HUDEP-2 (cell line): Measurements from ENCODE around the gene POP4.

Experiments used
- DNase-seq, 76 experiments: peaks; one replicate each; lab custom pipeline; 2025; ENCODE audit not compliant: unreplicated experiment in 76 of 76; lab: John Stamatoyannopoulos, UW

Gene POP4

DNA sequence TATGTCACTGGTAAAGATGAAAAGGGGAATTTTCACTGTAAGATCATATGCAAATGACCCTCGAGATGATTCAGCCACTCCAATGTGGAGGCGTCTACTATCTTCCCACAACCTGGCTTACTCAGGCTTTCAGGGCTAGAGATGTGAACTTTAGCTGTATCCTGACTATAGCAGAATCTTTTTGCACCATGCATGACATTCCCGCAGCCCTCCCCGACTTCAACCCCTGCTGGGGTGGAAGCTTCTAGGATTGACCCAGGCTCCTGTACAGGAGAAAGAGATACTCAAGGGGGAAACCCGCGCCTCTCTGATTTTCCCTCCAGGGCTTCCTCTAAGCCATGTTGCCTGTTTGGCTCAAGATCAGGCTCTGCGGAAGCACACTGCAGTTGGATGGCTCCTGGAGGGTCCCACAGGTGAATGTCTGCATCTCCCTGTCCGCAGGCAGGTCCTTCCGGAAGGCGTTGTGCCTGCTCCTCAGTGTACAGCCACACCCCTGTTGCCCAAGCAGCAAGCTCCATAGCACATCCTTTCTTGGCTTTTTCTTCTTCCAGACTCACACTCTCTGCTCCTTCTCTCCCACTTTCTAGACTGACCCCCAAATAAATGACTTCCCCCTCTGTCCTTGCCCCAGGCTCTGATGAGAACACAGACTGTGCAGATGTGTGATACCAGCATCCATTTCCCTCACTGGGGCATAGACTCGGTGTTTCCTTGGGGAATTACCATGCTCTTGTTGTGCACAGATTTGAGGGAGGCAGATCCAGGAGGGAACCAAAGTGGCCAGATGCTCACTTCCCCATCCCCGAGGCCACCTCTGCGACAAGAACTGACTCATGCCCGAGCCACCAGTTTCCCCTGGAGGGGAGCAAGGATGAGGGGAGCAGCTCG is 29.1 kb upstream of the POP4 start:
- DNase-seq = no peak

DNA sequence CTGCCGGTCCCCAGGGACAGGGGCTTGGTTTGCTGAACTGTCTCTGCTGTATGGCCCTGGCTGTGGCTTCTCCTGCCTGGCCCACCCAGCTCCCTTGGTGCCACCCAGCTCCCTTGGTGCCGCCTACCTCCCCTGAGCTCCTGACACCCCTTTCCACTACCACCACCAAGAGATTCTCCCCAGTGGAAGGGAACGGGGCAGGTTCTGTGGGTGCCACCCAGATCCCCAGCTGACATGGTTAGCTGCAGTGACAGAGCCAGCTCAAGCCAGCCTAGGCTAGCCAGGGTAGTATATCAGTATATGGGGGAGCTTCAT is 28.5 kb upstream of the POP4 start:
- no peak for DNase-seq

DNA sequence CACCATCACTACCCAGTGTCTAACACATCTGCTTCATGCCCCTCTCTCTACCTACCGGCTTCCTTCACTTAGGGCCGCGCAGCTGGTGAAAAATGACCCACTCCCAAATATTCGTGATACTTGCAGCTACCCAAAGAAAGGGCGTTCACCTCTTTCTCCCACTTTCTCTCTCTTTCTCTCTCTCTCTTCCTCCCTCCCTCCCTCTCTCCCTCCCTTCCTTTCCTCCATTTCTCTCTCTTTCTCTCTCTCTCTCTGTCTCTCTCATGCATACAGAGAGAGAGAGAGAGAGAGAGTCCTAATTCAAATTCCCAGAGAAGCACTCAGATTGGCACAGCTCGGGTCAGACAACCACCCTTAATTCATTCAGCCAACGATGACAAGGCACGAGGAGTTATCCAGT is 27.7 kb upstream of the POP4 start:
- no peak for DNase-seq

DNA sequence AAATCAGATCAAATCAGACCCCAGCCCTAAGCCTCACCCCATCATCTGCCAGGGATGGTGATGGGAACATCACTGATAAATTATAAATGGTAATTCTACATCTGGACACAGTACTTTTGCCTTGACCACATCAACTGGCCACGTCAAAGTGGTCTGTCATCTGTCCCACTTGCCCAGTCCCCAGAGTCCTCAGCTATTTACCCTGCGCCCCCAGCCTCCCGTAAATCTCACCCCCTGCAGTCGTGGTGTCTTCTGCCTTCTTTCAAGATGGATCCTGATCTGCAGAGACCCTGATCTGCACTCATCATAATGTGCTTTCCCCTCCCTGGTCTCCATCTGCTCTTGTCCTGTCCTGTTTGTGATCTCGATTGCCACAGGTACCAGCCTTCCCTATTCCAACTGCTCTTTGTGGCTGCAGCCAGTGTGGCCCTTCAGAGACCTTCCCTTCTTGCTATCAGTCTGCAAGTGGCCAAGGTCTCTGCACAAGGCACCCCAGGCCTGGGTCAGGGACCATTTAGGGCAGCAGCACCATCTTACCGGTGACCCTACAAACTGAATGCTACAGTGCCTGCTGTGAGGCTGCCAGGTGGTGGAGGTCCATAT is 26.7 kb upstream of the POP4 start:
- DNase-seq = no peak

DNA sequence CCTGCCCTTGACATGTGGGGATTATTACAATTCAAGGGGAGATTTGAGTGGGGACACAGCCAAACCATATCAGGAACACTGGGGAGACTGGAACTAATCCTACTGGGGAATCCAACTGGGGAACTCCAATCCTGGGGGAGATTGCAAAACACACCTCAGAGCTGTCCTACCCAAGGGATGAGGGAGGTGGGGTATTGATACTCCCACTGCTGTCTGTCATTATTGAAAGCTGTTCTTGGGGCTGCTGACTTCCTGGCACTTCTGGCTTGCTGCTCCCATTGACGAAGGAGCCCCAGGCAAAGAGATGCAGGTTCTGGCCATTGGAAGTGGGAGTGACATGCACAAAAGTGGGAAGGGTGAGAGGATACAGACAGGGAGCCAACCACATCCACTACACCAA is 24.7 kb upstream of the POP4 start:
- no peak for DNase-seq

DNA sequence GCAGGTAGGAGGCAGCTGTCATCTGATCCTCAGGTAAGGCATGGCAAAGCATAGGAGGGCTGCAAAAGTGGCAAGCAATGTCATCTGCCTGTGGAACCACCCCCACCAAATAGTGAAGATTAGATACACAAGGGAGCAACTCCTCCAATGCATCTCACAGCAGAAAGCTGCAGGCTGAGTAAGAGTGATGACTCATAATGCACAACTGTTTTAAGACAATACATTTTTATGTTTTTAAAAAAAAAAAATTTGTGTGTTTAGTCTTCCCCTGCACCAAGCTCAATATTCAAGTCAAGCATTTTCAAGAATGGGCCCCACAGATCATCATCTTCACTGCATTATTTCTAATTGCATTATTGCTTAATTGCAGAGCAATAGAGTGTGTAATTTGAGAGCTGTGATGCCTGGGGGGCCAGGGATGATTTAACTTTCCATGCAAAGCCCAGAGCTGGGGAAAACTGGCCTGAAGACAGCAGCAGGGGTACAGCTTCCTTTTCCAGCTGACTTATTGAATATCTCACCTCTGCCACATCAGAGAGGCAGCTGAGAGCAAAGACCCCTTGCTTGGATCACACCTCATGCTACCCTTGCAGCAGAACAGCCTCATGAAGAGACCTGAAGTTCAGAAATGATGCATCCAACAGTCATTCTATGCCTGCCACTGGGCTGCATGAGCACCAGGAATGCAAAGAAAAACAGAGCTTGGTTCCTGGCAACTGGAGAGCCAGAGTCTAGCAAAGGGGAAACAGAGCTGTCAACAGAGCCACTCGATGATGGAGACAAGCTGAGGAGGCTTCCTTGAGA is 22.7 kb upstream of the POP4 start:
- no peak for DNase-seq

DNA sequence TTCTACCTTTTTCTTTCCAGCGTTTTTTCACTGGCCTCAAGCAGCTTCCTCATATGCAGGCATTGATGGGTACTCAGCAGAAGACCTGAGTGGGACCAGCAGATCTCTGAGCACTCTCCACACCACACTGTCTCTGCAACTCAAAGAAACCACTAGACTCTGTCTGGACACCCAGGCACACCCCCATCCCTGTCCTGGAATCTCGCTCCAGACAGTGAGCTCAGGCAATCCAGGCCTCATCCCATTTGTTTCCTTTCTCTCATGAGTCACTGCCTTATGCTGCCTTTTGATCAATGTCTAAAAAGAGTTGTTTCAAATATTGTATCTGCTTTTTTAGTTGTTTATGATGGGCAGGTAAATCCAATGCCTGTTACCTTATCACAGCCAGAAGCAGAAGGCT is 19.7 kb upstream of the POP4 start:
- no peak for DNase-seq

DNA sequence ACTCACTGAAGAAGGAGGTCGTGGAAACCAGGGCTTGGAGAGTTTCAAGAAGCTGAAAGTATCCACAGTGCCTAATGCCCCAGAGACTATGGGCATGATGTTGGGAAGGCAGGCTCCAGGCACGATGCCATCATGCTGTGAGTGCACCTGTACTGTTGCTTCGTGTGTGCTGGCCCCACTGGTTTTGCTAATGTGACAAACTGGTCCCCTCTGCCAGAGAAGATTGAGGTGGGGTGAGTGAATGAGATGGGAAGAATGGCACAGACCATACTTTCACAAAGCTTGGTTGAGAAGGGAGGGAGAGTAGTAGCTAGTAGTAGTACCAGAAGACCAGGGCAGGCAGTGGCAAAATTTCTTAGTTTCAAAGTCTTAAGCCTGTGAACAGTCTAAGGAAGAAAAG is 19.0 kb upstream of the POP4 start:
- no peak for DNase-seq

DNA sequence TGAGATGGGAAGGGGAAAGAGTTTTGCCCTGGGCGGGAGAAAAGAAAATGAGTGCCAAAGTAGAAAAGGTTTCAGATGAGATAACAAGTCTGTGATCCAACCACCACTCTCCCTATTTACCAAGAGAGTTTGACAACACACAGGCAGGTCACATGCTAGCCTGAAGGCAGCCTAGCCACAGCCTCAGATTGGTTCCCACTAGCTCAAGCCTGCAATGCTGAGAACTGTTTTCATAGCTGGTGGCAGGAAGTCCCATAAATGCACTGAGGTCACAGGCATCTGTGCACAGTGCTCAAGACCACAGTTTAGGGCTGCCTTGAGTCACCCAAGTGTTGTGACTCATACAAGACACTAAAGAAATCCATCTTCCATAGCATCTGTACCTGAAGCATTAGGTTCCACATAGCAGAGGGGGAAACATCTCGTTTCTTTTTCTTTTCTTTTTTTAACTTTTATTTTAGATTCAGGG is 18.5 kb upstream of the POP4 start:
- peak in 1 of 76 experiments; percentile 5 for DNase-seq

DNA sequence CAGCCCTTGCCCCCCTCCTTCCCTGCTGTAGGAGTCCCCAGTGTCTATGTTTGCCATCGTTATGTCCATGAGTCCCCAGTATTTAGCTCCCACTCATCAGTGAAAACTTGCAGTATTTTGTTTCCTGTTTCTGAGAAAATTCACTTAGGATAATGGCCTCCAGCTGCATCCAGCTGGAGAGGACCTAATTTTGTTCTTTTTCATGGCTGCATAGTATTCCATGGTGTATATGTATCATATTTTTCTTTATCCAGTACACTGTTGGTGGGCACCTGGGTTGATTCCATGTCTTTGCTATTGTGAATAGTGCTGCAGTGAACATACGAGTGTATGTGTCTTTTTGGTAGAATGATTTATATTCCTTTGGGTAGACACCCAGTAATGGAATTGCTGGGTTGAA is 18.0 kb upstream of the POP4 start:
- DNase-seq = no peak

DNA sequence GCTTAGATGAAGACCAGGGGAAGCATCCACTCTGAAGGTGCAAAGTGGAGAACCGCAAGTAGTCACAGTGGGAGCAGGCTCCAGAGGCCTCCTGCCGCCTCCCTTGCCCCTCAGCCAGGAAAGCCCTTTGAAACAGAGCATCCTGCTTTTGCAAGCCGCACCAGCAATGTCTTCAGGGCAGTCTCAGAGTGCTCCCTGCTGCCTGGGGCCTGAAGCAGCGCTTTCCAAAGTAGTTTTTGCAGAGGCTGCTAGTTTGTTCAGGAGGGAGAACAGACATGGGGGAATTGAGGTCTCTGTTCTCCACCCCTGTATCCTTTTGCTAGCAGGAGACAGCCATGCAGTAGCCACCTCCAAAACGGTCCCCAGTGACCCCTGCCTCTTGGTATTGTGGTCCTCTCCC is 15.8 kb upstream of the POP4 start:
- no peak for DNase-seq

DNA sequence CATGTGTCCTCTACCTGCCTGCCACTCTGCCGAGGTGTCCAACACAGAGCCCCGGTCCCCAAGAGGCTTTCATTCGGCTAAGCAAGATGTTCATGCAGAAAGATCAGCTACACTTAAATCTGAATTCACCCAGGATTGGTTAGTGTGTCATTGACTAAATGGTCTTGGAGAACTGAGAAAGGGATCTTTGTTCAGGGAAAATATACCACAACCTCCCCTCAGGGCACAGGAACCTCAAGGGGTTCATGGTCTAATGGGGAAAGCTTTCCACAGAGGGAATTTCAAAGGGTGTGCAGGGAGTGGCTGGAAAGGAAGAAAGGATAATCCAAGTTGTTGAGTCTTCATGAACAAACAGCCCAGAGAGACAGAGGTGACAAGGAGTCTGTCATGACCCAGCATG is 14.4 kb upstream of the POP4 start:
- no peak for DNase-seq

DNA sequence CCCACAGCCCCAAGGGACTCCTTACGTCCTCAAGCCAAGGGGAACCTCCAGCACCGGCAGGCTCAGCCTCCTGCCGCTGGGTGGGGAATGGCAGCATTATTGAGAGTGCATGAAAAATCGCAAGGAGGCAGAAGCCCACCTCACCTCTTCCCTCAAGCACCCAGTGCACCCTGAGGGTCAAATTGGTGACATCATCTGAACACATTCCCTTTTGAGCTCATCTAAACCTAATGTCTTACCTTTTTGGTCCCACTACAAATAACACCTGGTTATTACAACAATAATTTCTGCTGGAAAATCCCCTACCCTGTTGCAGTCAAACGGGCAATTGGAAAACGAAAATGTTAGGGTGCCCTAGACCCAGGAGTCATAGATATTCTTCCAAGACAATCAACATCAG is 12.2 kb upstream of the POP4 start:
- no peak for DNase-seq

DNA sequence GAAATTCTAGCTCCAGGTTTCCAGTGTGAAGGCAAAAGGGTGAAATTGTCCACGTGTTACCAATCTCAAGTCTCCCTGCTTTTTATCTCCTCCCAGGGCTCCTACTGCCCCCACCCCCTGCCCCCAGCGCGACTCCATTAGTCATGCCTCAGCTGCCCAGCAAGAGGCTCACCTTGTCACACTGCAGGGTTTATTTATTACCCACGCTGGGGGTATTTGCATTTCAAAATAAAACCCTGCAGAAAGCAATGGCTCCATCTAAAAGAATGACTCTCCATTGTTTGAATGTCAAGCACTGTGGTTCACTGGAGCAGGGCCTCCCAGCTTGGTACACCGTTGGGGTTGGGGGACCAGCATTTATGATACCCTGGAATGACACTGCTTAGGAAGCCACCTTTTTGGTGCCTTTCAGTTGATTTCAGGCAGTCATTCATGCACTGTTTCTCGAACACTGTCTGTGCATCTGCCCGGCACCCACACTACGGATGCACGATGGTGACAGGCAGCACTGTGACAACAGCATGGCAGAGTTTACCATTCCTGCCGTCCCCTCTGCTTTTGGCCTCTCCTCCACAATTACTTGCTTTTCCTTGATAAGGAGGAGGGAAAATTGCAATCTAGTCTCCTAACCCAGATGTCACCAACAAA is 9.9 kb upstream of the POP4 start:
- DNase-seq = no peak

DNA sequence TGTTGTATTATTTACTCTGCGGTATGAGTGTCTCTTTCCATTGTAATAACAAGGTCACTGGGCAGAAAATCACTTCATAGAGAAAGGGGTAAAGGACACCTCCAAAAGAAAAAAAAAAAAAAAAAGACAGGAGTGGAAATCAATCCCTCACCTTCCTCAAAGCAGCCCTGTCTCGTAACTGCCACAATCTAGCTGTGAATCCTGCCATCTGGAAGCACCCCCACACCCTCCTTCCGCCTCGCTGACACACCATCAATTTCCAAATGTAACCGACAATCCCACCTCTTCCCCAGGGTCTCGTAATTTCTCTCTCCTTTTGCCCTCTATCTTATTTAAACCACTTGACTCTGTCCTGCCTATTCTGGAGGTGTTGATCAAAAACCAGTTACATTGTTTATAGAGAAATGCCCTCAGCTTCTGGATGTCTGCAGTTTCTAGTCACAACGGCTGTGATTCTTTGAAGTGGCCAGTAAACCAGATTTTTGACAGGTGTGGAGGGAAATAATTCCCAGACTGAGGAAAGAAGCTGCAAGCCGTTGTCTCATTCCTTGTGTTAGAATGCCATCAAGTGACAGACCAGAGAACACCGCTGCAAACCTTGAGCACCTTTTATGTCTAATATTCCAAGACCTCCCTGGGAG is 9.1 kb upstream of the POP4 start:
- peak in 2 of 76 experiments; percentile 7 to 11 for DNase-seq

DNA sequence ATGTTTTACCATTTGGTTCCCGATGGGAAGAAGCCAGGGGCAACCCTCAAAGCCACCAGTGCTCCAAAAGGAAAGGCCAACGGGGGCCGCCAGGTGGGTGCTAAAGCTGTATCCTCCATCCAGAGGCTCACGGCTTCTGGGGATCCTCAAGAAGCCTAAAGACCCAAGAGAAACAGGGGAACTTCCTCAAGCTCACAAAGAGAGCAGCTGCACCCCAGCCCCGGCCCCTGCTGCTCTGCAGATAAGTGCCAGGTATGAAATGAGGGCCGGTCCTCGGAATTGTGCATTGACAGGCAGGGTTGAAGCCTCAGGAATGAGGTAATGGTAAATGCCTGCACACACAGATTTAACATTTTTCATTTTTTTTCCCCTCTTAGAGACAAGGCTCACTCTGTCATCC is 8.0 kb upstream of the POP4 start:
- no peak for DNase-seq

DNA sequence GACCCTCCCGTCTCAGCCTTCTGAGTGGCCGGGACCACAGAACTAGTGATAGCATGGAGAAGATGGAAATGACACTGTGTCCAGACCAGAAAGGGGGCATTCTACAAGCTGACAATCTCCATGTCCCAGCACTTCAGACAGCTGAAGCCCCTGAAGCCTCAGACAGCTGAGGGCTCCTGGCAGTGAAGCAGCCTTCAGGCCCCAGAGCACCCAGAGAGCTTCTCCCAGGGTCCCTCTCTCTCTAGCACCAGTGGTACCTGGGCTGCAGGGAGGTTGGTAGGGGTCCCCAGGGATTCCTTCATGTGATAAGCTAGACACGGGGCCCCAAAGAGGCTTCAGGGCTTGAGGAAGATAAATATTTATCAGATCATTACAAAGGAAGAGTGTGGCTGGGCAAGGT is 7.6 kb upstream of the POP4 start:
- no peak for DNase-seq

DNA sequence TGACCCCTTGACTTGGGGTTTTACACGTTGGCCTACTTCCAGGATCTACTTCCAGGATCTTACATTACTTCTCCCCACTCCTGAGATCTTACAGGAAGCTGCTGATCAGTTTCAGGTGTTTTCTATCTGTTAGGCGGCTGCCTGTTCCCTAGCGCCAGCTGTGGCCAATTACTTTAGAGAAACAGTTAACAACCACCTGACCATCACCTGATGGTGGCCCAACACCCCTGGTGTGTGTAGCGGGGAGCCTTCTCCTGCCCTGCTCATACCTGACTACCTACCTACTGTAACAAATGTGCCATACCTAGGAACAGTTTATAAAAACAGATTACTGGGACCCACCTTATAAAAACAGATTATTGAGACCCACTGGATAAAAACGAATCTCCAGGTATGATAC is 2.8 kb upstream of the POP4 start:
- no peak for DNase-seq

DNA sequence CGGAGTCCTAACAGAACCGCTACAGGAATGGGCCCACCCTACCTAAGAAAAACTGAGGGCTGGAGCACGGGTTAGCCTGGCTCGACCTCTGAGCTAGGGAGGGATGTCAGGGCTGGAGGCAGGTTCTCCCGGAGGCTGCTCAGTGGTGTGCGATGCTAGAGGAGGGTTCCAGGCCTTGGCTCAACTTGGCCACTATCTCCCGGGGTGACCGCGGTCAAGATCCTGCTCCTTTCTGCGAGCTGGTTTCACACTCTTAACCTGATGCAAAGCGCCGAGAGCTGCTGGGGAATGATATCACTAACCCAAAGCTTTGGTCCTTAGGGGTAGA is 301 bp downstream of the POP4 start:
- no peak for DNase-seq

DNA sequence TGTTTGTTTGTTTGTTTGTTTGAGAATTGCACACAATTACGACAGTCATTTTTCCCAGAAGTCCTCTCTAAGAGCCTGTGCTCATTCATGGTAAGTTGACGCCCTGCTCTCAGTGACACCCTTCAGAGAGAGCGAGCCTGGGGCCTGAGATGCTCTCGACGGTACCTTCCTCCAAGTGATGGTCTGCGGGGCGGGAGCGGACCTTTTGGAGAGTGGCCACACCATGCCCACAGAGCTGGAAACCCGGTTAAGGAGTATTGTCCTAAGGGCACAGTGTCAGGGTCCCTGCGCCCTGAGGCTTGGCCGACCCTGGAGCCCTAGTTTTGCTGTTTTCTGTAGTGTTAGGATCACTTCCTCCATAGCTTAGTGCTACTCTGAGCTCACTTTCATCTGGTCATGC is 3.6 kb downstream of the POP4 start:
- DNase-seq = no peak

DNA sequence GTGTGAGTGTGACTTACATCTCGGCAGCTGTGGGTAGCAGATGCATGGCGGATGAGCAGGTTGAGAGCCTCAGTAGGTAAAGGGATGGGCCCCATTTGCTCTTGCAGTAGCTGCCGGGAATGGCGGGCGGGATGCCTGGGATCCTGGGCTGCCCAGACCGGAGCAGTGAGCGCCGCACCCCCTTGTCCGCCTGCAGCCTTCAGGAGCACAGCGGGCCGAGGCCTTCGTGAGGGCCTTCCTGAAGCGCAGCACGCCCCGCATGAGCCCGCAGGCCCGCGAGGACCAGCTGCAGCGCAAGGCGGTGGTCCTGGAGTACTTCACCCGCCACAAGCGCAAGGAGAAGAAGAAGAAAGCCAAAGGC is 4.1 kb downstream of the POP4 start:
- DNase-seq = no peak
